Glomerular endothelial cell (primary cell): ENCODE results near the gene NUMB. TPM values are rescaled to one million over a fixed set of nuclear protein-coding genes. Genes with fewer than 3 reads are reported as not detected.

Experiments
- DNase-seq: peaks from one replicate; pipeline ENCODE4 v3.0.0-alpha.2; 2011; ENCODE audit warnings: low read depth, low spot score; ENCODE audit errors: extremely low read depth
- total RNA-seq: library from RNA; depleted of rRNA; stranded (reverse); fragments of >200 nt; gene quantifications from 2 replicates; pipeline ENCODE4 v1.2.3, GENCODE V29; 2015

The NUMB gene
- total RNA-seq, 1 donor from 2014 or later, result 77.6 TPM

DNA sequence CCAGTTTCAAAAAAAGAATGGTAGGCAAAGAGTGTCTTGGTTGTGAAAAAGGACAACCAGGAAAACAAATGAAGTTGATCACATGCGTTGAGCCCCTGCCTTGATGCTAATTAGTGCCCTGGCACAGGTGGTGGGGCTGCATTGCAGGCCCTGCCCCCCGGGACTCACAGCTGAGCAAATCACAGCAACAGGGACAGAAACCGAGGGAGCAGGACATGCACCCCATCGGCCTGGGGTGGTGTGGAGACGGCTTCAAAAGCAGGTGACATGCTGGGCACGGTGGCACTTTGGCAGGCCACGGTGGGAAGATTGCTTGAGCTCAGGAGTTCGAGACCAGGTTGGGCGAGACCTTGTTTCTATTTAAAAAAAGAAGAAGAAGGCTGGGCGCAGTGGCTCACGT, 222.2 kb downstream of the NUMB start:
- no peak for DNase-seq

DNA sequence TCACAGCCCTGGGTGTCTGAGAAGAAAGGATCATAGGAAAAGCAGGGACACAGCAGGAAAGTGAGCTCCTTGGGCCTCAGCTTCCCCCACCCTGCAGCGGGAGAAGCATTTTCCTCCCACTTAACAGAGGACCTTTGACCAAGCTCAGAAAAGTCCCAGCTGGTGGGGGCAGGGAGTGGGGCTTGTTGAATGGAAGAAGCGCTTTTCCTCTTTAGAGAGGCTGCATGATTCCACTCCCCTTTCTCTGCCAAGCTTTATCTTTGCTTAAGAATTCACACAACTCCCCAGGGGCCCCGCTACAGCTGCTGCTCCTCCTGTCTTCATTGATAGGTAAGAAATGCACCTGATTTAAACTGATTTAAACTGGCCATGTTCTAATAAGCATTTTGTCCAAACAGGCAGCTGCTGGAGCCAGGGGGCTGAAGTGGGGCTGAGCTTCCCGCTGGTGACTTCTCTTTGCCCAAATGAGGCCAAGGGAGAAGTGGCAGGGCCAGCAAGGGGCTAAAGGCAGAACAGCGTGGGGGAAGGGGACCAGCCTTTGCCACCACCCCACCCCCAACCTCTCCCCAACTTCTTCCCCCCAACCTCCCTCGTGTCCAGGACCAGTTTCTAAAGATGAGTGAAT, 222.7 kb downstream of the NUMB start:
- DNase-seq, result no peak

DNA sequence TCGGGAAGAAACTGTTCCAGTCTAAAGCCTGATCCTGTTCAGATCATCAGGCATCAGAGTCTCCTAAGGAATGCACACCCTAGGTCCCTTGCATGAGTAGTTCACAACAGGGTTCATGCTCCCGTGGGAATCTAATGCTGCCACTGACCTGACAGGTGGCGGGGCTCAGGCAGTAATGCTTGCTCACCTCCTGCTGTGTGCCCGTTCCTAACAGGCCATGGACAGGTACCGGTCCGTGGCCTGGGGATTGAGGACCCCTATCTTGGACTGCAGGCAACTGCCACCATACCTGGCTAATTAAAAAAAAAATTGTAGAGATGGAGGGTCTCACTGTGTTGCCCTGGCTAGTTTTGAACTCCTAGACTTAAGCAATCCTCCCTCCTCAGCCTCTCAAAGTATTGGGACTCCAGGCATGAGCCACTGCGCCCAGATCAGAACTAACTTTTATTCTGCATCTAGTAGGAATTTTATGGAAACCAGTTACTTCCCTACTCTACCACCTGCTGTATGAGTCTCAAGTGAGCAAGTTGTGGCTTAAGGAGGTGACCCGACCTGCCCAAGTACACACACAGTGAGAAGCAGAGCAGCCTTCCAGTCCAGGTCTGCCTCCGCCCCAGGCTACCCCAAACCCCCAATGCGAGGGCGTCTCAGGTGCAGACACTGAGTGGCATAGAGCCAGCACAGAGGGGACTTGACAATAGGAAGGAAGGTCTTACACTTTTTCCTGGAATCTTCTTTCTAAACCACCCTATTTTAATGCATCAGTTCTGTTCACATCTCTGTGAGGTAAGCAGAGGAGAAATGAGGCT, 223.6 kb downstream of the NUMB start:
- DNase-seq, result no peak

DNA sequence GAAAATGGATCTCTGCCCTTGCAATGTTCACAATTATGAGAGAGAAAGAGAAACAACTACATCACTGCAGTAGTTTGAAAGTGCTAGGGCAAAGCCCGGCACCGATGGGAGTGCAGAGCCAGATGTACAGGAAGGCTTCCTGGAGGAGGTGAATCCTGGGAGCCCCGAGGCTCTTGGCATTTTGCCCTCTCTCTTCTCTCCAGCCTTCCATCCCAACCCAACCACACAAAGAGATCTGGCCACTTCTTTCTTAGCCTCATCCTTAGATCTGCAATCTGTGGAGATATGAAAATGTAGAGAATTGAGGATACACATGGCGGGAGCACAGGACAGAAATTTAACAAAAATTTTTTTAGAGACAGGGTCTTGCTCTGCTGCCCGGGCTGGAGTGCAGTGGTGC, 224.3 kb downstream of the NUMB start:
- no peak for DNase-seq

DNA sequence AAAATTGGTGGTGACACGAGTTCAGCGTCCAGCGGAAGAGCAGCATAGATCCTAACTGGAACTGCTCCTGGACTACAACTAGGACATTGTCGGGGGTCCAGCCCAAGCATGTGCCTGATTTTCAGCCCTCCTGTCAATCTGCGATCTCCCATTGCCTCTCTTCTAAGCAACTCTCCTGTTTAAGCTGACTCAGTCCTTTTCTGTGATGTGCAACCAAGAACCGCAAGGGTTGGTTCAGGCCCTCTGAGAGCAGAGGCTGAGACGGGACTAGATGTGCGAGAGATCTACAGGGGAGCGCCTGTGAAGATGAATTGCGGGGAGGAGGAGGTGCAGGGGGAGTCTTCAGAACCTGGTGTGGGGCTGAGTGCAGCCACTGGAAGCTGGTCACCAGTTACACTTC, 224.8 kb downstream of the NUMB start:
- no peak for DNase-seq

DNA sequence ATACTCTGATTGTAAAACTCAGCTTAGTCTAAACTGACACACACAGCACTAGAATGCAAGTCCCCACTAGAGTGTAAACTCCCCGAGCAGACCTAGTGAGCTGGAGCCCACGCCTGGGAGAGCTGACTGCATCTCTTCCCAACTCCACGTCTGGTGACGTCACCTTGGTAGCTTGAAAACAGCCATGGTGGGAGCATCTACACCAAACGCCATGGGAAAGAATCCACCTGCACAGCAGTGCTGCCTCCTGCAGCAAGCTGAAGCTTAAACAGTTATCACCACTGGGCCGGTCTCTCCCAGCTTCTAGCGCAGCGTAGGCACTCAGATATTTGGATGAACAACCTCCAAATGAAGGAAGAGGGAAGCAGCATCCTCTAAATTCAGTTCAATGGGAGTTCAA, 225.4 kb downstream of the NUMB start:
- no peak for DNase-seq

DNA sequence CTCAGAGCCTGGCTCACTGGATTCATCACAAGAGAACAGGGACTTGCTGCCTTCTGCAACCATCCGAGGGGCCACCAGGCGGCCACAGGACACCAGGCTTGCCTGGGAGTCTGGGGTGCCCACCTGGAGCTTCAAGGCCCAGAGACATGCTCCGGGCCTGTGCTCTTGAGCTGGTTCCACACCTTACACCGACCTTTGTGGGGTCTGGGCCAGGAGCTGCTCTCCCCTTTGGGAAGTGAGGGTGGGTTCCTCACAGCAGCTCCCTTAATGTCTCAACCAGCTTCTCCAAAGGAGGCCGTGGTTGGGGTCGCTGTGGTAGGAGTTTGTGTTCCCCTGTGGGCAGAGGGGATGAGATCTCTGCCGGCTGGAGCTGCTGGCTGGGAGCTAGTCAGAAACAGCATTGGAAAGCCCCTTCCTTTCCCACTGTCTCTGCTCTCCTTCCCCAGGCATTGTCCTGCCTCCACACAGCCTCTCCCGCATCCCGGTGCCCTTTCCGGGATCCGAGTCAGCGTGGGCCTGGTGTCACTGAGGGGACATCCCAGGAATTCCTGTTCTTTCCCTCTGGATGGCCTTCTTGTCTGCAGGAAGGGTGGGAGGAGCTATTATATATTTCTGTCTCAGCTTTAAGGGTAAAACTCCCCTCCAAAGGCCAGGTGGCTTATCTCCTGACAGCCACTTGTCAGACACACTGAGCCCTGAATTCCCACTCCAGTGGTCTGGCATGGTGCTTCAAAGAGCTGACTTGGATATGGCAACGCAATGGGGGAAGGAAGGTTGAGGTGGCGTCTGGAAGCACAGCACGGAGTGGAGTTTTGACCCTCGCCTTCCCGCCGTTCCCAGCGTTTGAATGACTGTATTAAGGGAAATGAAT, 226.1 kb downstream of the NUMB start:
- no peak for DNase-seq

DNA sequence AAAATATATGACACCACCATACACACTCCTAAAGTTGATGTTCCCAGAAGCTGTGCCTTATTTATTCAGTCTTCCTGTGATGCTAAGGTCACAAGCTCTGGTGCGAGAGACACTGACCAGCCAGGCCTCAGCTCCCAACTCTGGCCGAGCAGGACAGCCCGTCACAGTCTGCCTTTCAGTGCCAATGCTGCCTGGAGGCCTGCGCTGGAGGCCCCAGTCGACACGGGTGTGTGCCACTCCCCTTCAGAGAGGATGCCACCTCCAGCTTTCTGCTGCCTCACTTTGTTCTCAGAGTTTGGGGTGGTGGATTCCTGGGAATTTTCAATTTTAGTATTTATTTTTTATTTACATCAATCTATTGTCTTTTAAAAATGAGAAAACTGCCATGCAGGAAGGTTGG, 228.3 kb downstream of the NUMB start:
- DNase-seq, result no peak

DNA sequence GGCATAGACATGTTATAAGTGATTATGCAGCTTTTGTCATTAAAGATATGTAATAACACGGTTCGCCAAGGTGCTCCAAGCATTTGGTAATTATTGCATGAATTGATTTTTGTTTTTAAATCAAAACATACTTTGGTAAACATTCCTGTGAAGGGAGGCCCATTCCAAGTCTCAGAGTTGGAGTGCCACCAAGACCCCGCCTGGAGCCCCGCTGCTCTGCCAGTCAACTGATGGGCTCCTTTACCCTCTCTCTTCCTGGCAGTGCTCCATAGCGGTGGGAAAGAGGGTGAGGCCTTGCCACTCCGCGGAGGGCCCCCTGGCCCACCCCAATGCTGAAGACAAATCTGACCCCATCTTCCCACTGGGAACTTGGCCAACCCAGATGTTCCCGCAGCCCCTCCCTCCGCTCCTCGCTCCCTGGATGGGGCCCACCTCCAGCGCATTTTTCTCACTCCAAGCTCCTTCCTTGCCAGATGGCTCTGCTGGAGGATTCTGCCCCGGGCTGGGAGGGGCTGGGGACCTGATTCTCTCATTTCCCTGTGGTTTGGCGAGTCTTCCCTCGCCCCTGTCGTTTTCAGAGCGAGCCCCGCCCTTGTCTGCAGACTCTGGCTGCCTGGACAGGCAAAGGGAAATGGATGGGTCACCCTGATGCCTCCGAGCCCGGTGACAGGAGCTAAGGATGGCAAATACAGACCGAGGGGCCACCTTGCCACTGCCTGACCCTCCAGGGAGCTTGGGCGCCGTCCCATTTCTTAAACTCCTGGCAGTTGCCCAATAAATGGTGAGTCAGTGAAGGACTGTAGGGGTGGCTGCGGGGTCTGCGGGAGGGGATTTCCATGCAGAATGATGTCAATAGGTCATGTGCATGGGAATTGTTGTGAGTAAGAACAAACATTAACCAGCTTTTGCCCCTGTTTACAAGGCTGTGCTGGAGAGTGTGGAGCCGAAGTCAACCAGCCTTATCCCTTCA, 230.2 kb downstream of the NUMB start:
- DNase-seq, result peak; percentile 74

DNA sequence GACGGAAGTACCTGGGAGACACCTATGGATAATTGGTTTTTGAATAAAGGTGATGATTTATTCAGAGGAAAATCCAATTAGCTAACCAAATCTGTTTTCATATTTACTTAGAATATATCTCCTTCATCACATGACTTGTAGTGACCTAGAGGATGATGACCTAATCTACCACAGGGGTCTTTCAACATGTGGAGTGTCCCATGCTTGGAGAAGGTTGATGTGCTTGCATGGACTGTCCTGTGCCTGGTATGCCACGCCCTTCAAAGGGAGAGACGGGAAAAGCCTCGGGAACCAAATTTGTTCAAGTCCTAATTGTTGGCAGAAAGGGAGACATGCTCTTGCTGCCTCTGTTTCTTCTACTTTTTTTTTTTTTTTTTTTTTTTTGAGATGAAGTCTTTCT, 232.8 kb downstream of the NUMB start:
- DNase-seq, result no peak

Other genes starting within 250 kb of the NUMB start
- 17.1 and 58.0 TPM in 2 replicates for gene PAPLN, start 221.0 kb downstream of the NUMB start, total RNA-seq
- gene RIOX1, start 32.4 kb upstream of the NUMB start, total RNA-seq, result 17.1 and 24.6 TPM in 2 replicates
- gene ACOT1, start 78.6 kb upstream of the NUMB start, total RNA-seq, result 3.5 and 3.6 TPM in 2 replicates
- not detected in 2 replicates for gene HEATR4, start 100.4 kb upstream of the NUMB start, total RNA-seq
- gene ACOT2, start 110.7 kb upstream of the NUMB start, total RNA-seq, result 18.6 and 24.7 TPM in 2 replicates
- gene ACOT4, start 133.3 kb upstream of the NUMB start, total RNA-seq, result 0.29 and 1.4 TPM in 2 replicates
- not detected in 2 replicates for gene ACOT6, start 154.0 kb upstream of the NUMB start, total RNA-seq
- 3.9 and 4.0 TPM in 2 replicates for gene DNAL1, start 186.4 kb upstream of the NUMB start, total RNA-seq